GM12891 (cell line): Measurements from ENCODE around the gene EIF3M.

ENCODE experiments used
- PAX5 ChIP-seq: IDR thresholded peaks from 2 replicates; pipeline ENCODE4 v1.6.1; 2011; ENCODE audit warnings: low read length, moderate library complexity, mild to moderate bottlenecking; ENCODE audit not compliant: insufficient read depth, severe bottlenecking
- POLR2A ChIP-seq: IDR thresholded peaks from 2 replicates; pipeline ENCODE4 v1.6.1; 2011; ENCODE audit warnings: low read depth, low read length, control low read depth
- POLR2AphosphoS5 ChIP-seq: IDR thresholded peaks from 2 replicates; pipeline ENCODE4 v1.6.1; 2011; ENCODE audit warnings: low read depth, low read length, control low read depth
- SPI1 ChIP-seq: IDR thresholded peaks from 2 replicates; pipeline ENCODE4 v1.6.1; 2011; ENCODE audit warnings: low read depth, low read length, control low read depth
- TAF1 ChIP-seq: IDR thresholded peaks from 2 replicates; pipeline ENCODE4 v1.6.1; 2011; ENCODE audit warnings: low read depth, low read length, control low read depth

GRCh38 chr11:32616903-32617302, 33.3 kb downstream of the EIF3M start:
- TF ChIP-seq POLR2AphosphoS5: no peak
- TF ChIP-seq POLR2A: no peak
- TF ChIP-seq TAF1: no peak
- no peak for TF ChIP-seq SPI1
- TF ChIP-seq PAX5: no peak
